Thymus (tissue), 11 donors: Measurements from ENCODE around the gene MMP27. TPM values are rescaled to one million over a fixed set of nuclear protein-coding genes. Genes with fewer than 3 reads are reported as not detected.

ENCODE experiments used
- DNase-seq, 9 donors: peaks; one replicate each; pipeline ENCODE4 v3.0.0-alpha.2; 2013; ENCODE audit warnings: low spot score in 9 of 9, low read depth in 6 of 9, missing footprints in 1 of 9
- H3K27ac ChIP-seq, 2 donors: one replicate each; pipeline ENCODE4 v1.5.1; 2013; ENCODE audit warnings: control low read depth in 1 of 2, low read depth in 1 of 2, low read length in 1 of 2, mild to moderate bottlenecking in 1 of 2, moderate library complexity in 1 of 2
- H3K27me3 ChIP-seq, 2 donors: one replicate each; pipeline ENCODE4 v1.5.1; 2013; ENCODE audit warnings: low read length in 1 of 2; ENCODE audit not compliant: control insufficient read depth in 2 of 2, insufficient read depth in 1 of 2
- H3K36me3 ChIP-seq, 2 donors: one replicate each; pipeline ENCODE4 v1.5.1; 2013; ENCODE audit warnings: low read length in 1 of 2, mild to moderate bottlenecking in 1 of 2, moderate library complexity in 1 of 2; ENCODE audit not compliant: control insufficient read depth in 2 of 2, insufficient read depth in 2 of 2
- H3K4me1 ChIP-seq, 2 donors: one replicate each; pipeline ENCODE4 v1.5.1; 2013; ENCODE audit warnings: low read length in 2 of 2; ENCODE audit not compliant: control insufficient read depth in 2 of 2, insufficient read depth in 2 of 2
- H3K4me3 ChIP-seq, 2 donors: one replicate each; pipeline ENCODE4 v1.5.1; 2013; ENCODE audit warnings: low read length in 2 of 2, control low read depth in 1 of 2, mild to moderate bottlenecking in 1 of 2
- H3K9me3 ChIP-seq, 2 donors: one replicate each; pipeline ENCODE4 v1.5.1; 2013; ENCODE audit warnings: low read length in 1 of 2, mild to moderate bottlenecking in 1 of 2; ENCODE audit not compliant: control insufficient read depth in 2 of 2, insufficient read depth in 1 of 2
- WGBS: extraction: QIAGEN DNeasy Blood & Tissue Kit; methylation state at CpG from one replicate; pipeline ENCODE4 v1.1.7; 2013; 5-methylcytosine and 5-hydroxymethylcytosine counted together
- polyA plus RNA-seq: library from polyadenylated mRNA; stranded (reverse); fragments of 200-250 nt; gene quantifications from one replicate; pipeline ENCODE4 v1.2.3, GENCODE V29; 2013
- total RNA-seq: library from RNA; stranded (reverse); fragments of 120-200 nt; gene quantifications from one replicate; pipeline ENCODE4 v1.2.4, GENCODE V29; 2013
- donor health status: healthy.

Gene MMP27
- total and polyA plus RNA-seq, 2 donors: 0.09 TPM; not detected in 1

DNA sequence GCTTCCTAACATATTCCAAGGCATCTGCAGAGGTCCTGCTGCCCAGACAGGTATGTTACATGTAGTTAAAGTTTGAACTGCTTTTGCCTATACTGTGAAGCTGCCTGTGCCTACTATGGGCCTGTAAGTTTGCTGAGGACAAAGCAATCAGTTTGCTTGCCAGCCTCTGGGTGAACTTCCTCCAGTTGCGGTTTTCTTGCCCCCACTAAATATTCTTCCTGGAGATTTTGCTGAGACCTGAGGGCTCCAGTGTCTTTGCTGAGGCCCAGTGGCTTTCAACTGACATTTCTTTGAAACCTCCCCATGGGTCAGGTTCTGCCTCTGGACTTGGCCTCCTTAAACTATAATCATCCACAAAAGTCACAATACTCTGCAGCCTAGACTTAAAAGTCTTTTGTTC, 50.8 kb downstream of the MMP27 start:
- no peak for DNase-seq
- no peaks in the 10 kb centered on the region for H3K36me3 ChIP-seq
- WGBS: 98% methylated on average over 1 of the region's 1 CpG
- no peaks in the 10 kb centered on the region for H3K9me3 ChIP-seq
- H3K27ac ChIP-seq: no peak overlapping the region
- H3K27me3 ChIP-seq: no peaks in the 10 kb centered on the region
- no peaks in the 10 kb centered on the region for H3K4me1 ChIP-seq
- no peak overlapping the region for H3K4me3 ChIP-seq

DNA sequence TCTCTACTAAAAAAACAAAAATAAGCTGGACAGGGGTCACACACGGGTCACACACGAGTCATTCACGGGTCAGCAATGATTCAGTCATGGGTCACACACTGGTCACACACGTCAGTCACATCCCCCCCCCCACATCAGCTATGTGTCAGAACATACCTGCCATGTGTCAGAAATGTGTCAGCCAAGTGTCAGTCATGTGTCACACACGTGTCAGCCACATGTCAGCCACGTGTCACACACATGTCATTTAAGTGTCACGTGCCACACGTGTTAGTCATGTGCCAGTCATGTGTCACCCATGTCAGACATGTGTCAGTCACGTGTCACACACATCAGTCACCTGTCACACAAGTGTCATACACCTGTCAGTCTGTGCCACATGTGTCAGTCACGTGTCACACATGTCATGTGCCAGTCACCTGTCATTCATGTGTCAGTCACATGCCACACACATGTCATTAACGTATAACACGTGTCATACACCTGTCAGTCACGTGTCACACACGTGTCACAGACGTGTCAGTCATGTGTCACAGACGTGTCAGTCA, 51.8 kb downstream of the MMP27 start:
- Histone ChIP-seq H3K36me3 (no peaks in the 10 kb centered on the region), H3K27me3 (no peaks in the 10 kb centered on the region), H3K9me3 (no peaks in the 10 kb centered on the region), H3K27ac (no peak overlapping the region), H3K4me3 (no peak overlapping the region), H3K4me1 (no peaks in the 10 kb centered on the region)
- WGBS: 93% methylated on average over 16 of the region's 16 CpGs
- DNase-seq: no peak

DNA sequence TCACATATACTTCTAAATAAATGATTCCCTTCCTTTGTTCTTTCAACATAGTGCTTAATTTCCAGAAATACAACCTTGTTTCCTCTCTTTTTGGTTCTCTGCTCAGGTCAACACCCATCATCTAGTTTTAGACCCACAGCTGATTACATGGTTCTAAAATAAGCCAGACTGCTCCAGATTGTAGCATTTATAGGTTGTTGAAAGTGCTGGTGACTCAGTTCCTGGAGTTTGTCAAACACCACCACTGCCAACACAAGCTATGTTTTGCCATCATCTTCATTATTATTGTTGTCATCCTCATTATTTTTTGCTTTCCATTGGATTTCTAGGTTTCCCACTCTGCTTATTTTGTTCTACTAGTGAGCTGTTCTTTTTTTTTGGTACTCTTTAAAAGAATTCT, 58.1 kb downstream of the MMP27 start:
- DNase-seq: no peak
- no peaks in the 10 kb centered on the region for H3K36me3 ChIP-seq
- no peak overlapping the region for H3K27ac ChIP-seq
- H3K9me3 ChIP-seq: no peaks in the 10 kb centered on the region
- no peak overlapping the region for H3K4me3 ChIP-seq
- H3K4me1 ChIP-seq: no peaks in the 10 kb centered on the region
- no peaks in the 10 kb centered on the region for H3K27me3 ChIP-seq

DNA sequence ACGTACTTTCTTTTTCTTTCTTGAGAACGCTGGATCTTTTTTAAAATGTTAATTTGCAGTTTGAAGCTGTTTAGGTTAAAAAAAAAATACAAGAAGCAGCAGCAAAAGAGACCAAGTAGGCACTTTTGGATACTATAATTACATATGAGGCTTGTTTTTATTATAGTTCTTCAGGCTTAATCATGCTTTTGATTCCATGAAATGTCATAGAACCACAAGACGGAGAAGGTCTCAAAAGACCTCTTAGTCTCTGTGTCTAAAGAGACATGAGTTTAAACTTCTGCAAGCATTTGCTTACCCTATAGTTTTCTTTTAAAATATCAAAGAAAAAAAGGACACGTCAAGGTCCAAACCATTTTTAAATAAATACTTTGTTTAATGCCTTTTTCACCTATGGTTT, 61.6 kb downstream of the MMP27 start:
- no peaks in the 10 kb centered on the region for H3K27me3 ChIP-seq
- no peaks in the 10 kb centered on the region for H3K4me1 ChIP-seq
- H3K36me3 ChIP-seq: no peaks in the 10 kb centered on the region
- no peak overlapping the region for H3K4me3 ChIP-seq
- H3K9me3 ChIP-seq: no peaks in the 10 kb centered on the region
- WGBS: 96% methylated on average over 4 of the region's 4 CpGs
- DNase-seq: no peak
- no peak overlapping the region for H3K27ac ChIP-seq

Other genes starting within 250 kb of the MMP27 start
- gene MMP7, start 175.0 kb downstream of the MMP27 start, total RNA-seq: 3.3 TPM
- gene MMP7, start 175.0 kb downstream of the MMP27 start, polyA plus RNA-seq: 35.2 TPM
- 0.14 TPM for gene MMP20, start 80.4 kb downstream of the MMP27 start, total RNA-seq
- 0.23 TPM for gene MMP20, start 80.4 kb downstream of the MMP27 start, polyA plus RNA-seq
- gene MMP8, start 19.2 kb upstream of the MMP27 start, total RNA-seq: 2.0 TPM
- gene MMP8, start 19.2 kb upstream of the MMP27 start, polyA plus RNA-seq: 2.4 TPM
- gene MMP10, start 74.9 kb upstream of the MMP27 start, total RNA-seq: 0.52 TPM
- 23.8 TPM for gene MMP10, start 74.9 kb upstream of the MMP27 start, polyA plus RNA-seq
- gene MMP1, start 92.4 kb upstream of the MMP27 start, total RNA-seq: 1.8 TPM
- gene MMP1, start 92.4 kb upstream of the MMP27 start, polyA plus RNA-seq: 2.5 TPM
- 0.28 TPM for gene MMP3, start 137.8 kb upstream of the MMP27 start, total RNA-seq
- gene MMP3, start 137.8 kb upstream of the MMP27 start, polyA plus RNA-seq: 0.48 TPM
- 10.8 TPM for gene MMP12, start 169.2 kb upstream of the MMP27 start, total RNA-seq
- gene MMP12, start 169.2 kb upstream of the MMP27 start, polyA plus RNA-seq: 12.5 TPM
- gene MMP13, start 250.0 kb upstream of the MMP27 start, total RNA-seq: 0.42 TPM
- 0.75 TPM for gene MMP13, start 250.0 kb upstream of the MMP27 start, polyA plus RNA-seq